ENCODE data around the gene DTWD1.

DNA sequence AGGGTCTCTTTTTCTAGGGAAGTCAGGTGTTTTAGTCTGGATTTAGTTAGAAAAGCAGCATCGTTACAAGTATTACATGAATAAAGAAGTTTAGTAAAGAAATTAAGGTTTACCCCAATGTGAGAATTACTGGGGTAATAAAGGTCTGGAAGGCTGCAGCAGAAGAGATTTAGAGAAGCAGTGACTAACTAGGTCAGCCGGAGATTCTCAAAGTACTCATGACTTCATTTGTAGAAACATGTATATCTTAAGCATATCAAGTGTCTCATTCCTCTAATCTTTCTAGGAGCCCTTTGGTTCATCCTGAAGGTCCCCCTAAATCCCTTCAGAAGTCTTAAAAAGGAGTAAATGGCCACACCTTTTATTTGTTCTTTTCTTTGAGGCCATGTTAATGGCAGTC is 26.0 kb downstream of the DTWD1 start:
- TF ChIP-seq POLR2A (IDR thresholded peaks at IDR 0.05; ENCODE audit: low read depth, low read length): no peak
- TF ChIP-seq CTCF (conservative IDR thresholded peaks at IDR 0.05; ENCODE audit: low read depth, low read length): no peak
- no peak for TF ChIP-seq RAD21 (IDR thresholded peaks at IDR 0.05; ENCODE audit: low read length)
- no peak for TF ChIP-seq MXI1 (IDR thresholded peaks at IDR 0.05; ENCODE audit: borderline replicate concordance, low read depth, low read length)
- TF ChIP-seq RFX5 (IDR thresholded peaks at IDR 0.05; ENCODE audit: low read depth, low read length): no peak
- TF ChIP-seq SMC3 (IDR thresholded peaks at IDR 0.05; ENCODE audit: low read depth, low read length): no peak
- TF ChIP-seq USF2 (IDR thresholded peaks at IDR 0.05; ENCODE audit: low read depth, low read length): no peak
- TF ChIP-seq MAFK (IDR thresholded peaks at IDR 0.05; ENCODE audit: low read depth, low read length): no peak
- TF ChIP-seq CHD1 (IDR thresholded peaks at IDR 0.05; ENCODE audit: low read depth, low read length): no peak
- no peak for TF ChIP-seq CEBPB (IDR thresholded peaks at IDR 0.05; ENCODE audit: low read depth, low read length)
- no peak for TF ChIP-seq RCOR1 (IDR thresholded peaks at IDR 0.05; ENCODE audit: insufficient replicate concordance, low read length)
